H1 (cell line): Measurements from ENCODE around the gene KSR2. TPM values are rescaled to one million over a fixed set of nuclear protein-coding genes. Genes with fewer than 3 reads are reported as not detected.

Experiments used
- CTCF ChIA-PET: fragments of 300-600 bp; sonication (Branson Sonifier 250); formaldehyde crosslinking; loops from one replicate; lab custom pipeline; 2021; ENCODE audit not compliant: partially characterized antibody; lab: Charles Lee
- POLR2A ChIA-PET: fragments of 300-600 bp; sonication (Branson Sonifier 250); formaldehyde crosslinking; loops from one replicate; lab custom pipeline; 2021; ENCODE audit warnings: inconsistent platforms; ENCODE audit not compliant: partially characterized antibody; lab: Charles Lee
- DNase-seq, 2 experiments: peaks; one replicate each; pipeline versions ENCODE4 v3.0.0 to v3.0.0-alpha.2; 2010 to 2022; ENCODE audit warnings: low spot score in 2 of 2, low read depth in 1 of 2, mixed read lengths in 1 of 2
- FAIRE-seq: peaks from 2 replicates; lab custom pipeline; 2011; peaks lifted over from hg19 to GRCh38; lab: Jason Lieb, UNC
- H2AFZ ChIP-seq: 2 replicates; pipeline ENCODE4 v1.8.1; 2012; ENCODE audit warnings: low read length, inconsistent platforms
- H2AK5ac ChIP-seq: 2 replicates; pipeline ENCODE4 v1.6.1; 2013; ENCODE audit warnings: low read depth, low read length
- H2BK120ac ChIP-seq: replicated peaks from 2 replicates; pipeline ENCODE3; 2013; ENCODE audit warnings: low read depth, low read length, inconsistent platforms
- H2BK12ac ChIP-seq: 2 replicates; pipeline ENCODE4 v1.6.1; 2013; ENCODE audit warnings: low read depth, low read length
- H2BK15ac ChIP-seq: 2 replicates; pipeline ENCODE4 v1.6.1; 2013; ENCODE audit warnings: low read length
- H2BK20ac ChIP-seq: 2 replicates; pipeline ENCODE4 v1.6.1; 2013; ENCODE audit warnings: low read length
- H2BK5ac ChIP-seq: 2 replicates; pipeline ENCODE4 v1.6.1; 2013; ENCODE audit warnings: low read depth, low read length
- H3K14ac ChIP-seq: 2 replicates; pipeline ENCODE4 v1.6.1; 2013; ENCODE audit warnings: inconsistent platforms; ENCODE audit not compliant: insufficient read length
- H3K18ac ChIP-seq: 2 replicates; pipeline ENCODE4 v1.6.1; 2013; ENCODE audit warnings: low read length; ENCODE audit errors: extremely low read depth
- H3K23ac ChIP-seq: 2 replicates; pipeline ENCODE4 v1.6.1; 2013; ENCODE audit warnings: inconsistent platforms; ENCODE audit not compliant: insufficient read length
- H3K23me2 ChIP-seq: 2 replicates; pipeline ENCODE4 v1.6.1; 2013; ENCODE audit warnings: low read depth, low read length
- H3K27ac ChIP-seq: 2 replicates; pipeline ENCODE4 v1.6.1; 2011; ENCODE audit warnings: low read depth, low read length, inconsistent platforms
- H3K27me3 ChIP-seq, 4 experiments: replicated peaks in 1 of 4; 1 replicate in 1 of 4; 2 replicates in 3 of 4; pipeline versions ENCODE4 v1.6.1 to v1.8.1; 2011 to 2013; ENCODE audit warnings: low read length in 3 of 4, mild to moderate bottlenecking in 3 of 4, inconsistent platforms in 2 of 4, mixed read lengths in 2 of 4, moderate library complexity in 1 of 4; ENCODE audit not compliant: control insufficient read depth in 3 of 4, insufficient read depth in 3 of 4; ENCODE audit errors: extremely low read depth in 1 of 4
- H3K36me3 ChIP-seq, 4 experiments: 2 replicates each; pipeline versions ENCODE4 v1.6.1 to v1.8.1; 2011 to 2013; ENCODE audit warnings: mild to moderate bottlenecking in 4 of 4, low read length in 3 of 4, moderate library complexity in 2 of 4, control low read depth in 1 of 4, inconsistent platforms in 1 of 4; ENCODE audit not compliant: insufficient read depth in 4 of 4, control insufficient read depth in 2 of 4
- H3K4ac ChIP-seq: replicated peaks from 2 replicates; pipeline ENCODE3; 2013; ENCODE audit warnings: low read length, low read depth, mixed read lengths, inconsistent platforms; ENCODE audit not compliant: insufficient read length
- H3K4me1 ChIP-seq, 4 experiments: replicated peaks in 1 of 4; 1 replicate in 1 of 4; 2 replicates in 3 of 4; pipeline versions ENCODE4 v1.6.1 to v1.8.1; 2011 to 2013; ENCODE audit warnings: low read length in 3 of 4, inconsistent platforms in 2 of 4, mixed read lengths in 1 of 4; ENCODE audit not compliant: insufficient read depth in 4 of 4, control insufficient read depth in 3 of 4
- H3K4me2 ChIP-seq, 2 experiments: 2 replicates each; pipeline versions ENCODE4 v1.6.1 to v1.8.1; 2011 to 2013; ENCODE audit warnings: low read depth in 2 of 2, low read length in 2 of 2, control low read depth in 1 of 2, inconsistent platforms in 1 of 2, mild to moderate bottlenecking in 1 of 2; ENCODE audit not compliant: insufficient read depth in 1 of 2
- H3K4me3 ChIP-seq, 4 experiments: fragments of 200-600, 300-600 bp in 1 of 4; sonication (generic), shearing (Covaris generic), sonication (Bioruptor Twin) in 1 of 4; 2 replicates each; pipeline versions ENCODE4 v1.5.1 to v1.8.1; 2011 to 2016; ENCODE audit warnings: low read length in 4 of 4, low read depth in 3 of 4, control low read depth in 2 of 4, inconsistent platforms in 2 of 4, mild to moderate bottlenecking in 2 of 4, mixed read lengths in 1 of 4, moderate library complexity in 1 of 4; ENCODE audit not compliant: insufficient read depth in 2 of 4; ENCODE audit errors: extremely low read depth in 1 of 4
- H3K56ac ChIP-seq: replicated peaks from 2 replicates; pipeline ENCODE3; 2013; ENCODE audit warnings: low read depth, mild to moderate bottlenecking, mixed read lengths, low read length, inconsistent platforms; ENCODE audit not compliant: insufficient read length
- H3K79me1 ChIP-seq: 2 replicates; pipeline ENCODE4 v1.6.1; 2013; ENCODE audit warnings: low read depth, low read length, control low read depth
- H3K79me2 ChIP-seq, 2 experiments: 2 replicates each; pipeline versions ENCODE4 v1.6.1 to v1.8.1; 2012 to 2013; ENCODE audit warnings: low read length in 2 of 2, mild to moderate bottlenecking in 2 of 2, inconsistent platforms in 1 of 2; ENCODE audit not compliant: insufficient read depth in 2 of 2, control insufficient read depth in 1 of 2
- H3K9ac ChIP-seq, 4 experiments: replicated peaks in 1 of 4; 1 replicate in 1 of 4; 2 replicates in 3 of 4; pipeline versions ENCODE4 v1.6.1 to v1.8.1; 2011 to 2013; ENCODE audit warnings: low read depth in 3 of 4, low read length in 3 of 4, control low read depth in 2 of 4, mild to moderate bottlenecking in 2 of 4, moderate library complexity in 2 of 4, inconsistent platforms in 1 of 4; ENCODE audit errors: extremely low read depth in 1 of 4
- H3K9me3 ChIP-seq, 2 experiments: 2 replicates each; pipeline versions ENCODE4 v1.6.1 to v1.8.1; 2012 to 2013; ENCODE audit warnings: mild to moderate bottlenecking in 2 of 2, moderate library complexity in 2 of 2, control low read depth in 1 of 2, inconsistent platforms in 1 of 2, low read depth in 1 of 2, low read length in 1 of 2, mixed read lengths in 1 of 2; ENCODE audit not compliant: insufficient read depth in 2 of 2
- H4K20me1 ChIP-seq, 2 experiments: replicated peaks in 1 of 2; 2 replicates each; pipeline versions ENCODE3 to v1.8.1; 2011 to 2013; ENCODE audit warnings: inconsistent platforms in 2 of 2, low read length in 2 of 2, mild to moderate bottlenecking in 1 of 2; ENCODE audit not compliant: insufficient read depth in 2 of 2, control insufficient read depth in 1 of 2
- H4K5ac ChIP-seq: 2 replicates; pipeline ENCODE4 v1.6.1; 2013; ENCODE audit warnings: low read length, low read depth, mixed read lengths, inconsistent platforms; ENCODE audit not compliant: insufficient read length
- H4K8ac ChIP-seq: 2 replicates; pipeline ENCODE4 v1.8.0; 2013; ENCODE audit warnings: mild to moderate bottlenecking, moderate library complexity, low read length, inconsistent platforms; ENCODE audit not compliant: insufficient read depth; ENCODE audit errors: extremely low read depth
- H4K91ac ChIP-seq: replicated peaks from 2 replicates; pipeline ENCODE3; 2013; ENCODE audit warnings: low read length, mixed read lengths, inconsistent platforms; ENCODE audit not compliant: insufficient read length
- POU5F1 ChIP-seq: IDR thresholded peaks from 2 replicates; pipeline ENCODE4 v1.6.1; 2011; ENCODE audit warnings: low read depth, mild to moderate bottlenecking, low read length, moderate library complexity
- SIN3A ChIP-seq, 2 experiments: IDR thresholded peaks in 1 of 2; conservative IDR thresholded peaks in 1 of 2; 2 replicates each; pipeline ENCODE4 v1.6.1; 2011 to 2012; ENCODE audit warnings: low read length in 2 of 2, improper control_type of control experiment in 1 of 2, low read depth in 1 of 2, mild to moderate bottlenecking in 1 of 2
- WGBS, 2 experiments: shearing (Covaris generic) in 1 of 2; methylation state at CpG; one replicate each; pipeline versions ENCODE4 v1.1.6 to v1.1.7; 2013 to 2015; ENCODE audit warnings: low lambda C conversion rate in 2 of 2, mixed read lengths in 2 of 2, inconsistent platforms in 1 of 2, low coverage in 1 of 2, missing lambda C conversion rate in 1 of 2; ENCODE audit not compliant: insufficient replicate concordance in 2 of 2, insufficient coverage in 1 of 2, insufficient read length in 1 of 2; ENCODE audit errors: extremely low coverage in 1 of 2, missing lambda C conversion rate in 1 of 2; 5-methylcytosine and 5-hydroxymethylcytosine counted together
- polyA plus RNA-seq, 7 experiments: library from polyadenylated mRNA; depleted of rRNA in 3 of 7; stranded (reverse) in 5 of 7; unstranded in 2 of 7; fragments of >200 nt in 5 of 7; fragments of 200-250 nt in 2 of 7; gene quantifications; 1 replicate in 5 of 7; 2 replicates in 1 of 7; 4 replicates in 1 of 7; pipeline versions ENCODE4 v1.2.1 to v1.2.3, GENCODE V29; 2011 to 2013; ENCODE audit warnings: missing spikeins in 2 of 7, mixed read lengths in 2 of 7
- total RNA-seq: library from RNA; stranded (reverse); fragmentation: NEBNext Ultra II Directional; extraction: Animal tissue kit (Norgen Biotek cat#: 25700); gene quantifications from 2 replicates; pipeline ENCODE4 v1.2.1, GENCODE V29; 2021
- TF ChIP-seq, protein P1 (sequence below): IDR thresholded peaks from 2 replicates; pipeline ENCODE4 v1.6.1; 2011; ENCODE audit warnings: low read length, improper control_type of control experiment

KSR2 gene
- total and polyA plus RNA-seq, 2 of the 8 experiments (the other 6 are each of a cell fraction or from before 2014, with no cell fraction given): 0.74 to 2.2 TPM

DNA sequence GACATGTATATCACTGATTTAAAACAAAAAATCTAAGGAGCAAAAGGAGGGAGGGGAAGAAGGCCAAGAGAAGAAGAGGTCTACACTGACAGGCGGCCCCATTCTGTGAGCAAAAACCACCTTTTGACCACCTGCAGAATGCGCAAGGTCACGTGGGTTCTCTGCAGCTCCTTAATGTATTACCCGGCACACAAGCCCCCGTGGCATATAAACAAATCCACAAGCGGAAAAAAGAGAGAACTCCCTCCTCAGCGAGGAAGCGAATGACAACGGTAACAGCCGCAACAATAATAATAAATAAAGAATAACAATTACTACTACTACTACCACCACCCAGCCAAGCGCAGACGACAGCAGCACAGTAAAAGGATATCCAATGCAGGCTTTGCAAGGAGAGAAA, 1.3 kb downstream of the KSR2 start:
- no peaks in the 10 kb centered on the region for H3K79me2 ChIP-seq
- H3K18ac ChIP-seq: no peak overlapping the region

More for the DNA sequence above, 1.3 kb downstream of the KSR2 start:
- no peak overlapping the region for H3K4ac ChIP-seq
- peaks cover 6 to 8% of the 10 kb centered on the region in 2 experiments; a peak in 2 of 4 replicates for H3K9me3 ChIP-seq
- peak overlapping the region; percentile 60 to 91 (median 80) for H3K4me3 ChIP-seq
- WGBS, 2 experiments: 14% methylated on average over 12 of the region's 12 CpGs; no CpG with 5 or more reads in 1 of the 2 experiments
- ChIA-PET POLR2A (interaction anchor here (0.7 to 1.7 kb wide), 2 partner anchors 13 to 1218 kb away, joined by 3 to 4 read pairs; no protein-coding TSS in a partner anchor), CTCF (no interaction called here)
- H3K36me3 ChIP-seq: no peaks in the 10 kb centered on the region
- H4K5ac ChIP-seq: no peak overlapping the region
- TF ChIP-seq, protein P1, sequence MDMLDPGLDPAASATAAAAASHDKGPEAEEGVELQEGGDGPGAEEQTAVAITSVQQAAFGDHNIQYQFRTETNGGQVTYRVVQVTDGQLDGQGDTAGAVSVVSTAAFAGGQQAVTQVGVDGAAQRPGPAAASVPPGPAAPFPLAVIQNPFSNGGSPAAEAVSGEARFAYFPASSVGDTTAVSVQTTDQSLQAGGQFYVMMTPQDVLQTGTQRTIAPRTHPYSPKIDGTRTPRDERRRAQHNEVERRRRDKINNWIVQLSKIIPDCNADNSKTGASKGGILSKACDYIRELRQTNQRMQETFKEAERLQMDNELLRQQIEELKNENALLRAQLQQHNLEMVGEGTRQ: peak; percentile 53; the same call in 1 of the 2 replicates
- 0 out of 4 replicates have a peak, but pooled peaks of 1 of the 2 experiments have one; percentile 27 for TF ChIP-seq SIN3A (conservative IDR thresholded peaks at IDR 0.05 in 1 of 2, IDR thresholded peaks at IDR 0.05 in 1 of 2; ENCODE audit: low read depth in 1 of 2, low read length in 2 of 2)
- no peak for TF ChIP-seq POU5F1
- no peak for FAIRE-seq
- peak overlapping the region in 1 of 4 experiments; percentile 18; a peak in 1 of 7 replicates for H3K9ac ChIP-seq
- no peak overlapping the region for H2BK20ac ChIP-seq
- no peaks in the 10 kb centered on the region for H4K20me1 ChIP-seq
- H2BK12ac ChIP-seq: no peak overlapping the region
- H3K56ac ChIP-seq: no peak overlapping the region
- peaks cover 0 to 7% (median 1%) of the 10 kb centered on the region in 4 experiments; a peak in 3 of 7 replicates for H3K27me3 ChIP-seq
- no peaks in the 10 kb centered on the region for H3K79me1 ChIP-seq
- H3K23me2 ChIP-seq: peaks cover 21% of the 10 kb centered on the region
- no peak overlapping the region for H4K8ac ChIP-seq
- no peak for DNase-seq
- peaks cover 2 to 4% (median 3%) of the 10 kb centered on the region in 4 experiments for H3K4me1 ChIP-seq
- H2AFZ ChIP-seq: 0 out of 2 replicates have a peak overlapping the region, but pooled peaks have one; percentile 85
- H2BK15ac ChIP-seq: no peak overlapping the region
- no peak overlapping the region for H2BK5ac ChIP-seq
- no peak overlapping the region for H3K23ac ChIP-seq
- no peak overlapping the region for H3K27ac ChIP-seq
- H2BK120ac ChIP-seq: no peak overlapping the region
- H4K91ac ChIP-seq: no peak overlapping the region
- peak overlapping the region; percentile 82 to 100 for H3K4me2 ChIP-seq
- no peak overlapping the region for H2AK5ac ChIP-seq
- H3K14ac ChIP-seq: no peak overlapping the region
